ENCODE data around the gene PNPLA7.

- TF ChIP-seq POLR2AphosphoS5 (IDR thresholded peaks at IDR 0.05; ENCODE audit: low read depth, low read length) (no peak), CTCF (IDR thresholded peaks at IDR 0.05) (no peak), TCF7L2 (IDR thresholded peaks at IDR 0.05; ENCODE audit: low read depth, low read length) (no peak)
- TF ChIP-seq, protein P1, sequence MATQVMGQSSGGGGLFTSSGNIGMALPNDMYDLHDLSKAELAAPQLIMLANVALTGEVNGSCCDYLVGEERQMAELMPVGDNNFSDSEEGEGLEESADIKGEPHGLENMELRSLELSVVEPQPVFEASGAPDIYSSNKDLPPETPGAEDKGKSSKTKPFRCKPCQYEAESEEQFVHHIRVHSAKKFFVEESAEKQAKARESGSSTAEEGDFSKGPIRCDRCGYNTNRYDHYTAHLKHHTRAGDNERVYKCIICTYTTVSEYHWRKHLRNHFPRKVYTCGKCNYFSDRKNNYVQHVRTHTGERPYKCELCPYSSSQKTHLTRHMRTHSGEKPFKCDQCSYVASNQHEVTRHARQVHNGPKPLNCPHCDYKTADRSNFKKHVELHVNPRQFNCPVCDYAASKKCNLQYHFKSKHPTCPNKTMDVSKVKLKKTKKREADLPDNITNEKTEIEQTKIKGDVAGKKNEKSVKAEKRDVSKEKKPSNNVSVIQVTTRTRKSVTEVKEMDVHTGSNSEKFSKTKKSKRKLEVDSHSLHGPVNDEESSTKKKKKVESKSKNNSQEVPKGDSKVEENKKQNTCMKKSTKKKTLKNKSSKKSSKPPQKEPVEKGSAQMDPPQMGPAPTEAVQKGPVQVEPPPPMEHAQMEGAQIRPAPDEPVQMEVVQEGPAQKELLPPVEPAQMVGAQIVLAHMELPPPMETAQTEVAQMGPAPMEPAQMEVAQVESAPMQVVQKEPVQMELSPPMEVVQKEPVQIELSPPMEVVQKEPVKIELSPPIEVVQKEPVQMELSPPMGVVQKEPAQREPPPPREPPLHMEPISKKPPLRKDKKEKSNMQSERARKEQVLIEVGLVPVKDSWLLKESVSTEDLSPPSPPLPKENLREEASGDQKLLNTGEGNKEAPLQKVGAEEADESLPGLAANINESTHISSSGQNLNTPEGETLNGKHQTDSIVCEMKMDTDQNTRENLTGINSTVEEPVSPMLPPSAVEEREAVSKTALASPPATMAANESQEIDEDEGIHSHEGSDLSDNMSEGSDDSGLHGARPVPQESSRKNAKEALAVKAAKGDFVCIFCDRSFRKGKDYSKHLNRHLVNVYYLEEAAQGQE (IDR thresholded peaks at IDR 0.05; ENCODE audit: insufficient read depth in 1 of 2, low read depth in 2 of 2, low read length in 1 of 2) = no peak
Measured at GRCh38 chr9:137543237-137543963, 6.8 kb downstream of the PNPLA7 start.

Measured in Panc1 (cell line).